ENCODE results near the gene ALKBH5.
A peak's percentile ranks its signal among the peaks of the same experiment; 100 is the strongest.

The ALKBH5 gene

GRCh38 chr17:18159551-18160120 lies 24.0 kb upstream of the ALKBH5 start:
- no peak for DNase-seq

- DNase-seq = no peak
Observed at GRCh38 chr17:18160128-18160856, 23.3 kb upstream of the ALKBH5 start.

DNA sequence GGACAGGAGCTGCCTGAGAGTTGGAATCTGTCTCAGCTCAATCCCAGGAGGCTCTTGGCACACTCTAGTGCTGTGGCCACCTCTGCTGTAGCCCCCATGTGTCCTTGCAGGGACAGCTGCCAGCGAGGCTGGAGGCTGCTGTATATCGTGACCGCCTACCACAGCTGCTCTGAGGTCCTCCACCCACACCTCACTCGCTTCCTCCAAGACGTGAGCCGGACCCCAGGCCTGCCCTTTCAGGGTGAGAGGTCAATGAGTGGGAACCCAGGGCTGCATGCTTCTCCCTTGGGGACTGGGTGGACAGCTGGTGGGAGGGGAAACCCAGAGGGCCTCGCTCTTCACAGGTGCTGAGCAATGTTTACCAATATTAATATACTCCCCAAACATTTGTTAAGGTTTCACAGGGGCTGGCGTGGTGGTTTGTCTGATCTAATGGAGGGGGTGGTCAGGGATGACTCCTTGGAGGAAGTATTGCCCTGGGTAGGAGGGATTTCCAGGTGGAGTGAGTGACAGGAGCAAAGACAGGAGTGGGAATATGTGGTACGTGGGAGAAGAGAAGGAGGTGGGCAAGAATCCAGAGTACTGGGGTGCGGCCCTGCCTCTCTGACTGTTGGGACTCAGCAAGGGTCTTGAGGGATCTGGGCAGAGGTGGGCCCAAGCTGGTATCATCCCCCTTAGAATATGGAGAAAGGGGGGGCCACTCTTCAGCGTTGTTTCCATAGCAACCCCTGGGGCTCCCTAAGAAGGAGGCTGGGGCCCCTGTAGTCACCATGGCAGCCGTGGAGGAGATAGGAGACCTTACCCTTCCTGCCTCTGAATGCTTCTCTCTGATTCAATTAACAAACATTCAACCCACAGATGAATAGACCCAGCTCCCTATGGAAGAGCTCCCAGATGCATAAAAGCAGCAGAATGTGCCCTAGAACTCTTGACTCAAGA lies 22.2 kb upstream of the ALKBH5 start:
- no peak for DNase-seq

- no peak for DNase-seq
Observed at GRCh38 chr17:18163547-18163946, 20.1 kb upstream of the ALKBH5 start.

DNA sequence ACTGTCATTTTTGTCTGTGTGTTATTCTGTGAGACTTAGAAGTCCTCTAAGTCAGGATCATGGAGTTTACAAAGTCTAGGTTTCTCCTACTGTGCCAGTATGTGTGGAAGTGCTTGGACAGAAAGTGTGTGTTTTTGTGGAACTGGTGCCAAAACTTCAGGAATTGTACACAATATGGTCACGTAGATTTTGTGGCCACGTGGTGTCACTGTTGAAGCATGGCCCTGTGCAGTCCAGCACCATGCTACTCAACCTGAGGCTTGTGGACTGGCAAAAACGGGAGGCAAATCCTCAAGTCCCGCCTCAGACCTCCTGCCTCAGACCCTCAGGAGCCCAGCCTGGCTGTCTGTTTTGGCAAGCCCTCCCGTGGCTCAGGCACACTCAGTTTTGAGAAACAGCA lies 16.7 kb upstream of the ALKBH5 start:
- DNase-seq = no peak

- DNase-seq = no peak
Observed at GRCh38 chr17:18167421-18167820, 16.2 kb upstream of the ALKBH5 start.

DNA sequence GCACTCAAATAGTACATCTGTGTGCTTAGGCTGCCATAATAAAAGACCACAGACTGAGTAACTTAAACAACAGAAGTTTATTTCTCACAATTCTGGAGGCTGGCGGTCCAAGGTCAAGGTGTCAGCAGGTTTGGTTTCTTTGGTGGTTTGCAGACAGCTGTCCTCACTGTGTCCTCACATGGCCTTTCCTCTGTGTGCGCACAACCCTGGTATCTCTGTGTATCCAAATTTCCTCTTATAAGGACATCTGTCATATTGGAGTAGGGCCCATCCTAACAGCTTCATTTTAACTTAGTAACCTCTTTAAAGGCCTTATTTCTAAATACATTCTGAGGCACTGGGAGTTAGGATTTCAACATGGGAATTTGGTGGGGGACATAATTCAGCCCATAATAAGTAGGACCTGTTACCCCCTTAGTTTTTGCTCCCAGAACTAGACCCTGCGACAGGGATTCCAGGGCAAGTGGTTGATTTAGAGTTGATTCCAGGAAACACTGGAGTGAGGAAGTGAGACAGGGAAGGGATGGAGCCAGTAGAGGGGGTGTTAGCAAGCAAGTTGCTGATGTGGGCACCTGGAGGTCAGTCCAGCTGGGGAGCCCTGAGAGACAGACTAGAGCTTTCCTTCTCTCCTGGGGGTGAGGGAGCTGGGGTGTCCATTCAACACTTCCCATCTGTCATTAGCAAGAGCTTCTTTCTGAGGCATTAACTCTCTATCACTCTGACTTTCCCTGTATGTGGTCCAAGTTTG lies 10.9 kb upstream of the ALKBH5 start:
- no peak for DNase-seq

DNA sequence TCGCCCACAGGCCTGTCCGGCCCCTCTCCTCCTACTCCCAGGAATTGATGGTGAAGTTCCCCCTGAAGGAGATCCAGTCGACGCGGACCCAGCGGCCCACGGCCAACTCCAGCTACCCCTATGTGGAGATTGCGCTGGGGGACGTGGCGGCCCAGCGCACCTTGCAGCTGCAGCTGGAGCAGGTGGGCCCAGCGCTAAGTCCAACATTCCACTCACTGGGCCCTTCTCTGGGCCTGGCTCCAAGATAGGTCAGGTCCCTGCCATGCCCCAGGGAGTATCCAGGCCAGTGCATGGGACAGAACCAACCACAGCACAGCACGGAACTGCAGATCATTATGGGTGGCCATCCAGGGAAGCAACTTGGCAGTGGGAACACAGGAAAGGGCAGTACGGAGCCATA lies 9.9 kb upstream of the ALKBH5 start:
- DNase-seq = no peak

DNA sequence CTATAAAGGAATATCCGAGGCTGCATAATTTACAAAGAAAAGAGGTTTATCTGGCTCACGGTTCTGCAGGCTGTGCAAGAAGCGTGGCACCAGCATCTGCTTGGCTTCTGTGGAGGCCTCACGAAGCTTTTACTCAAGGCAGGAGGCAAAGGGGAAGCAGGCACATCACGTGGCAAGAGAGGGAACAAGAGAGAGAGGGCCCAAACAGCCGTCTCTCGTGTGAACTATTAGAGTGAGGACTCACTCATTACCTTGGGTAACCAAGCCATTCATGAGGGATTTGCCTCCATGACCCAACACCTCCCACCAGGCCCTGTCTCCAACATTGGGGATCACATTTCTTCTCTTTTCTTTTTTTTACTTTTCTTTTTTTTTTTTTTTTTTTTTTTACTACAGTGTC lies 7.5 kb upstream of the ALKBH5 start:
- peak in 1 of 2 donors; percentile 14 for DNase-seq

DNA sequence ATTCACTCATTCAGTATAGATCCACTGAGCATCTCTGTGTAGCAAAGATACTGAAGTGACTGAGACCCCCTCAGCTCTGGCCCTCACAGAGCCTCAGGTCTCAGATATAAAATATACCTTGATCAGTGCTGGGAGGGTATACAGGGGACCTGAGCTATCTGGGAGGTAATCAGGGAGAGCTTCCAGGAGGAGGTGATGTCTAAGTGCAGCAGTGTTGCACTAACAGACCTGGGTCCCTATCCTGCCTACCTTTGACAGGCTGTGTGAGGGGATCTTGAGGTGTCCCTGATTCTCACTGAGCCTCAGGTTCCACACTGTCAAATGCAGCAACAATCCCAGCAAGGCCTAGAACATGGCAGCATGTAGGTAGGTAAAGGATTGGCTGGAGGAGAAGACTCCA lies 6.5 kb upstream of the ALKBH5 start:
- no peak for DNase-seq

DNA sequence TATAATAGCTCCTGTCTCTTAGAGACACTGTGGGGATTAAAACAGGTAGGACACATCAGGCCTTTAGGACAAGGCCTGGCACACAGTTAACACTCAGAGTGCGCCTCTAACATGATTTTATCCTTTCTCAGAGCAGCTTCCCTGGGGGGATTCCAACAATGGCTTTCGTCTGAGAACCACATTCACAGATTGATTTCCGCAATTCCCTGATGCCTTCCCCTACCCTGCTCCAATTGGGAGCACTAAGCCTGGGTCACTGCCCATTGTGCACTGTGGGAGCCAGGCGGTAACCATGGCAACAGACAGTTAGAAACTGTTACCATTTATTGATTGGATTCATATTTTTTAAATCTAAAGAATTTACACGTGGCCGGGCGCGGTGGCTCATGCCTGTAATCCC lies 5.9 kb upstream of the ALKBH5 start:
- no peak for DNase-seq

DNA sequence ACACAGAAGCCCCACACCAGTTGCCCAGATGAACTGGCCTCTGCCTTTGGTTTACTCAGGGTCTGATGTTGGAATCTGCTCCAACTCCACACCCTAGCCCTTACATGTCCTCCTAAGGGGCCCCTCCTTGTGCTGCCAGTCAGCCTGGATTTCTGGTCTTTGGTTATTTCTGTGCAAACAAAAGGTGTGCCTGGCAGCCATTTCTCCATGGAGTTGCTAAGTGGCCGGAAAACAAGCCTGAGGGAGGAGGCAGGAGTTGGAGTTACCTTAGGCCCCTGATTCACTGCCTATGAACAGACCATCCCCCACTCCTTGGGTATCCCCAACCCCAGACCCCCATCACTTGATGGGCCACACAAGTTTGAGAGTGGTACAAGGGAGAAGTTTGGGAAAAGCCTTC lies 4.4 kb upstream of the ALKBH5 start:
- no peak for DNase-seq

DNA sequence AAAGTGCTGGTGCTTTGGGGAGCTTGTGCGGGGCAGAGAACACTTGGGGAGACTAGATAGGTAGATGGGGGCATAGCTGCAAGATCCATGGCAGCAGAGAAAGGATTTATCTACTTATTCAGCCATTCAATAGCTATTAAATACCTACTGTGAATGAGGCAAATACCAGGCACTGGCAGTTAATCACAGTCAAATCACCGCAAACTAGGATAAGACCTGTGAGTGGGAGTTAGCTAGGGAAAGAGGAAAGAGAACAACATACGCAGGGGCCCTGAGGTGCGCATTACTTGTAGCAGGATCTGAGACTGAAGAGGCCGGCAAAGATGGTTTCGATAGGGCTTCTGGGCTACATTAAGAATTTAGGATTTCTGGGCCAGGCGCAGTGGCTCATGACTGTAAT lies 3.8 kb upstream of the ALKBH5 start:
- no peak for DNase-seq

DNA sequence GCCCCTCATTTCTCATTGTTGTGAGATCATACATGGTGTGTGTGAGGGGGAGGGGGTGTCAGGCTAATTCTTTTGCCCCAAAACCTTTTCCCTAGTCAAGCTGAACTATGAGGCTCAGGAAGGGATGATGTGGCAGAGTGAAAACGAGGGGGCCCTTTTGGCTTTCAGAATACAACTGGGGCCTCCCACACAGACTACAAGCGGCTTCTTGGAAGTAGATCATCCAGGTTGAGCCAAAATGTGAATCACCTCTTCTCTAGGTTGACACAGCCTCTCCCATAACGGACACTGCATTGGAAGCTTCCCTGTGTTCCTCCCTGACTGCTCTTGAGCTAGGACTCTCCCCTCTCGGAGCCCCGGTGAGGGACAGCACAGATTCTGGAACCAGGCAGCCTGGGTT lies 2.3 kb upstream of the ALKBH5 start:
- DNase-seq = no peak

- DNase-seq = no peak
Observed at GRCh38 chr17:18182110-18182977, 1.3 kb upstream of the ALKBH5 start.

GRCh38 chr17:18182978-18183333 lies 672 bp upstream of the ALKBH5 start:
- DNase-seq = peak in 1 of 2 donors; percentile 92

GRCh38 chr17:18184143-18185031 lies 759 bp downstream of the ALKBH5 start:
- peak; percentile 16 to 49 for DNase-seq

GRCh38 chr17:18185391-18185790 lies 1.8 kb downstream of the ALKBH5 start:
- no peak for DNase-seq

- DNase-seq = no peak
Observed at GRCh38 chr17:18185832-18186626, 2.4 kb downstream of the ALKBH5 start.

GRCh38 chr17:18186627-18186982 lies 3.0 kb downstream of the ALKBH5 start:
- DNase-seq = no peak

All from bone marrow (tissue), 2 donors.